Right lobe of liver (tissue), 6 donors: ENCODE measurements around the gene SGSM2. TPM values are rescaled to one million over a fixed set of nuclear protein-coding genes. Genes with fewer than 3 reads are reported as not detected.

ENCODE experiments used
- ATAC-seq, 4 donors: fragments of 200-7000 bp; cut with Tn5 transposase; one replicate each; pipeline ENCODE4 v1.9.1; 2020; ENCODE audit warnings: mild to moderate bottlenecking in 4 of 4, moderate library complexity in 4 of 4
- DNase-seq, 3 donors: peaks; one replicate each; pipeline ENCODE4 v3.0.0-alpha.2; 2020
- H3K27ac ChIP-seq, 3 donors: fragments of 200-600 bp; one replicate each; pipeline ENCODE4 v1.8.0; 2022
- H3K27me3 ChIP-seq, 2 donors: fragments of 200-600 bp; one replicate each; pipeline ENCODE4 v1.8.0; 2022
- H3K36me3 ChIP-seq, 4 donors: fragments of 200-600 bp; sonication (generic) in 1 of 4; one replicate each; pipeline versions ENCODE4 v1.5.1 to v1.8.0; 2017 to 2022; ENCODE audit warnings: control low read depth in 1 of 4
- H3K4me1 ChIP-seq, 4 donors: fragments of 200-600 bp; sonication (generic) in 1 of 4; one replicate each; pipeline versions ENCODE4 v1.5.1 to v1.8.0; 2017 to 2022; ENCODE audit warnings: control low read depth in 1 of 4
- H3K4me3 ChIP-seq, 3 donors: fragments of 200-600 bp; one replicate each; pipeline ENCODE4 v1.8.0; 2022
- H3K9me3 ChIP-seq, 4 donors: fragments of 200-600 bp; sonication (generic) in 1 of 4; one replicate each; pipeline versions ENCODE4 v1.5.1 to v1.8.0; 2017 to 2022; ENCODE audit warnings: control low read depth in 1 of 4
- CTCF ChIP-seq, 4 donors: fragments of 200-600 bp in 3 of 4; fragments of 450-650 bp in 1 of 4; IDR thresholded peaks; one replicate each; pipeline versions ENCODE4 v1.5.1 to v1.8.0; 2016 to 2022; ENCODE audit warnings: antibody characterized with exemption in 4 of 4, mild to moderate bottlenecking in 2 of 4
- POLR2A ChIP-seq: fragments of 450-650 bp; IDR thresholded peaks from one replicate; pipeline ENCODE4 v1.6.1; 2017; ENCODE audit warnings: antibody characterized with exemption, mild to moderate bottlenecking
- WGBS: methylation state at CpG from one replicate; pipeline ENCODE4 v1.1.6; 2018; ENCODE audit warnings: low coverage, low lambda C conversion rate; ENCODE audit not compliant: insufficient coverage; ENCODE audit errors: missing lambda C conversion rate; 5-methylcytosine and 5-hydroxymethylcytosine counted together
- intact Hi-C, 2 donors: fragments of 100-400 bp; cut with DNase I; formaldehyde crosslinking; loops; one replicate each; pipeline versions ENCODE4 v1.11.2 to v1.14.1; 2022
- total RNA-seq, 6 experiments: library from RNA; depleted of rRNA in 2 of 6; stranded (reverse); fragments of >200 nt in 2 of 6; fragmentation: NEBNext Ultra II Directional in 3 of 6; extraction: Animal tissue kit (Norgen Biotek cat#: 25700) in 3 of 6; gene quantifications; one replicate each; pipeline versions ENCODE4 v1.1.0 to v1.2.4, GENCODE V29; 2016 to 2023
- donor health status: DM: no; HTN: yes; CAD: no.
- donor health status: DM: no; HTN: no; CAD: no.
- donor health status: DM: no; HTN: no; CAD: no.
- donor health status: DM: no; HTN: yes; CAD: no.
- donor health status: DM: no; HTN: yes; CAD: no.

Gene SGSM2
- total RNA-seq, 6 experiments from 2014 or later, result 6.0 to 17.2 (median 13.2) TPM

- ATAC-seq (no peak), DNase-seq (no peak)
- no peak for TF ChIP-seq CTCF (IDR thresholded peaks at IDR 0.05)
- TF ChIP-seq POLR2A, result no peak
- WGBS, result 91% methylated on average over 4 of the region's 10 CpGs
- Histone ChIP-seq H3K27me3 (no peaks in the 10 kb centered on the region), H3K27ac (no peak overlapping the region), H3K4me1 (peaks cover 0 to 5% (median under 1%) of the 10 kb centered on the region in 4 donors), H3K36me3 (peaks cover 0 to 2% (median 0%) of the 10 kb centered on the region in 4 donors), H3K9me3 (no peaks in the 10 kb centered on the region), H3K4me3 (no peak overlapping the region)
- intact Hi-C loops, result no loop called here
These were observed 40.4 kb downstream of the SGSM2 start for GRCh38 chr17:2377659-2378058.

- intact Hi-C loops, result no loop called here
- Histone ChIP-seq H3K4me1 (peaks cover 0 to 17% (median 7%) of the 10 kb centered on the region in 4 donors), H3K36me3 (peaks cover 0 to 2% (median 0%) of the 10 kb centered on the region in 4 donors), H3K9me3 (no peaks in the 10 kb centered on the region), H3K27ac (no peak overlapping the region), H3K4me3 (no peak overlapping the region), H3K27me3 (no peaks in the 10 kb centered on the region)
- TF ChIP-seq CTCF (IDR thresholded peaks at IDR 0.05) (no peak), POLR2A (no peak)
- DNase-seq (no peak), ATAC-seq (no peak)
- WGBS, result no CpG with 5 or more reads among the region's 11 CpGs
These were observed 41.6 kb downstream of the SGSM2 start for GRCh38 chr17:2378905-2379304.

GRCh38 chr17:2379489-2380225 is 42.4 kb downstream of the SGSM2 start:
- no peaks in the 10 kb centered on the region for H3K9me3 ChIP-seq
- no peak overlapping the region for H3K4me3 ChIP-seq
- no CpG with 5 or more reads among the region's 25 CpGs for WGBS
- no peak overlapping the region for H3K27ac ChIP-seq
- H3K4me1 ChIP-seq, result peaks cover 0 to 18% (median 8%) of the 10 kb centered on the region in 4 donors
- ATAC-seq (no peak), DNase-seq (no peak)
- H3K27me3 ChIP-seq, result no peaks in the 10 kb centered on the region
- no peak for TF ChIP-seq POLR2A
- TF ChIP-seq CTCF (IDR thresholded peaks at IDR 0.05), result no peak
- intact Hi-C loops, result loop anchor here in 1 of 2 donors (5.0 kb wide), 1 partner anchor 38 kb away; no protein-coding TSS in a partner anchor
- H3K36me3 ChIP-seq, result peaks cover 0 to 2% (median 0%) of the 10 kb centered on the region in 4 donors

DNA sequence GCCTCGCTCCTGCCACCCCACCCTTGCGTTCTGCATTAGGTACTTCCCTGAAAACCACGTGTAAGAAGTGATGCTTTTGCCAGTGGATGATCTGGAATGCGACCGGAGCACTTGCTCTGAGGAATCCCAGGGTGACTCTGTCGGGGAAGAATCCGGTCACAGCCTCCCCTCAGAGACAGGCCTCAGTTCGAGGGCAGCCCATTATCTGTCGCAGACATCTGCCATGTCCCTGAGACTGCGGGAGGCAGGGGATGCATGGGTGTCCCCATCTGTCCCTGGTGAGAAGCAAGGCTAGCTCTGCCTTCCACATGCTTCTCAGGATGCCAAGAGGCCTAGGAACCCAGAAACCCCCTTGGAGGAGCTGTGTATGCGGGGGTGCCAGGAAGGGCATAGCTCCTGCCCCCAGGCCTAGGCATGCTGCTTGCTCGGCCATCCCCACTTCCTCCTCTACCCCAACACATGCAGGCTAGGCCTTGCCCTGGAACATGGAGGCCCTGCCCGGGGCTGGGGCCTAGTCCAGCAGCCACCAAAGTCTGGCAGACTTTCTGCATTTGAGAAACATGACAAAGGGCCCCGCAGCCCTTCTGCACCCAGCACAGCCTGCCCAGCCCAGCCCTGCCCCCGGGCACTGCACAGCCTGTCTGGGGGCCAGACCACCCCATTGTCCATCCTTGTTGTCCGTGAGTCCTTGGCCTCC is 43.1 kb downstream of the SGSM2 start:
- TF ChIP-seq POLR2A, result no peak
- no peak for TF ChIP-seq CTCF (IDR thresholded peaks at IDR 0.05)
- H3K27ac ChIP-seq, result no peak overlapping the region
- peaks cover 0 to 2% (median 0%) of the 10 kb centered on the region in 4 donors for H3K36me3 ChIP-seq
- H3K4me1 ChIP-seq, result peaks cover 0 to 18% (median 8%) of the 10 kb centered on the region in 4 donors
- intact Hi-C loops, result loop anchor here in 1 of 2 donors (5.0 kb wide), 1 partner anchor 37 kb away; no protein-coding TSS in a partner anchor
- H3K27me3 ChIP-seq, result no peaks in the 10 kb centered on the region
- ATAC-seq, result no peak
- no peaks in the 10 kb centered on the region for H3K9me3 ChIP-seq
- no peak for DNase-seq
- WGBS, result 57% methylated on average over 2 of the region's 16 CpGs
- H3K4me3 ChIP-seq, result no peak overlapping the region
